Measurements from ENCODE around the gene PSMD13.

- TF ChIP-seq CTCF (IDR thresholded peaks at IDR 0.05; ENCODE audit: low read depth, low read length, poor library complexity, severe bottlenecking) (no peak), EZH2phosphoT487 (IDR thresholded peaks at IDR 0.05; ENCODE audit: borderline replicate concordance, low read length) (no peak)
These were observed 30.1 kb downstream of the PSMD13 start for GRCh38 chr11:266676-267439.
